Measurements from ENCODE around the gene HHLA2.

The HHLA2 gene

DNA sequence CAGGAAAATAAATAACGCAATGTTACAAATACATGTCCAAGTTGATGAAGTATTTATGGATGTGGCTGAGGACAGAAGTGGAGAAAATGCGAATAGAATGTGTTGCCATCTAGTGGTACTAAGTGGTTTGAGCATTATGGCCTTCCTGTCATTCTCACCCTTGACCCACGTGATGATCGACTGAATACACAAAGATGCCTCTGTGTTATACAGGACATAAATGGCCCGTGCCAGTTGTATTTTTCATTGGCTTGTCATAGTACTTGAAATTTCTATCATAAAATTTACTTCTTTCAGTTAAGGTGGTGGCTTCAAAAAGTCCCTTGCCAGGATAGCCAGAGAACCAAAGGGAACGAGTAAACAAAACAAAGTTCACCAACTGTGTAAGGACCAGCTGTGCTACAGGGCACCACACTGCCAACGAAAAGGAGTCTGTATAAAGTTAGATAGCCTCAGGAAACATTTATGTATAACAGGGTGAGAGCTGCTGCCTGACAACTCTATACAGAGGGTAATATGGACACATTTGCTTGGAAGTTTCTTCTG, 110.4 kb downstream of the HHLA2 start:
- Histone ChIP-seq H3K4me1 (ENCODE audit: control insufficient read depth, insufficient read depth, low read length) (no peaks in the 10 kb centered on the region), H3K27me3 (ENCODE audit: control insufficient read depth, insufficient read depth, low read length) (no peaks in the 10 kb centered on the region), H3K9me3 (ENCODE audit: control insufficient read depth, insufficient read depth, low read length) (no peaks in the 10 kb centered on the region), H3K4me3 (ENCODE audit: low read length) (no peak overlapping the region), H3K36me3 (ENCODE audit: control insufficient read depth, insufficient read depth, low read length) (no peaks in the 10 kb centered on the region), H3K27ac (ENCODE audit: low read length) (no peak overlapping the region)
- no CpG with 5 or more reads among the region's 7 CpGs for WGBS (ENCODE audit: insufficient coverage, insufficient read length)
- DNase-seq (ENCODE audit: low read depth, low spot score), result peak; percentile 11

DNA sequence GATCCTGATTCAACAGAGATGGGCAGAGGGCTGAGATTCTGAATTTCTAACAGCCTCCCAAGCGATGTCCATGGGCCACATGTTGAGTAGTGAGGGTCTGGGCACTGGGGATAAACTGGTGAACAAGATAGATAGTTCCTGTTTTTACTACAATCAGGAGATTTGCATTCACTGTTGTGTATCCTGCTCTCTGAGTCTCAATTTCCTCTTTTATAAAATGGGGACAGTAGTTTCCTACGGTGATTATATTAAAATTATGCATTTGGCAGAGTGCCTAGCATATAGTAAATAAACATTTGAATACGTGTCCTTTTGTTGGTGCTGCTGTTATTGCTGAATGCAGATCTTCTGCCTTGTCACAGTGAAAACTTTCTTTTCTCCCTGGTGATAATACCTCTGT, 111.5 kb downstream of the HHLA2 start:
- H3K36me3 ChIP-seq (ENCODE audit: control insufficient read depth, insufficient read depth, low read length), result no peaks in the 10 kb centered on the region
- H3K27ac ChIP-seq (ENCODE audit: low read length), result no peak overlapping the region
- DNase-seq (ENCODE audit: low read depth, low spot score), result no peak
- H3K9me3 ChIP-seq (ENCODE audit: control insufficient read depth, insufficient read depth, low read length), result no peaks in the 10 kb centered on the region
- H3K4me1 ChIP-seq (ENCODE audit: control insufficient read depth, insufficient read depth, low read length), result no peaks in the 10 kb centered on the region
- no CpG with 5 or more reads among the region's 3 CpGs for WGBS (ENCODE audit: insufficient coverage, insufficient read length)
- H3K4me3 ChIP-seq (ENCODE audit: low read length), result no peak overlapping the region
- no peaks in the 10 kb centered on the region for H3K27me3 ChIP-seq (ENCODE audit: control insufficient read depth, insufficient read depth, low read length)

DNA sequence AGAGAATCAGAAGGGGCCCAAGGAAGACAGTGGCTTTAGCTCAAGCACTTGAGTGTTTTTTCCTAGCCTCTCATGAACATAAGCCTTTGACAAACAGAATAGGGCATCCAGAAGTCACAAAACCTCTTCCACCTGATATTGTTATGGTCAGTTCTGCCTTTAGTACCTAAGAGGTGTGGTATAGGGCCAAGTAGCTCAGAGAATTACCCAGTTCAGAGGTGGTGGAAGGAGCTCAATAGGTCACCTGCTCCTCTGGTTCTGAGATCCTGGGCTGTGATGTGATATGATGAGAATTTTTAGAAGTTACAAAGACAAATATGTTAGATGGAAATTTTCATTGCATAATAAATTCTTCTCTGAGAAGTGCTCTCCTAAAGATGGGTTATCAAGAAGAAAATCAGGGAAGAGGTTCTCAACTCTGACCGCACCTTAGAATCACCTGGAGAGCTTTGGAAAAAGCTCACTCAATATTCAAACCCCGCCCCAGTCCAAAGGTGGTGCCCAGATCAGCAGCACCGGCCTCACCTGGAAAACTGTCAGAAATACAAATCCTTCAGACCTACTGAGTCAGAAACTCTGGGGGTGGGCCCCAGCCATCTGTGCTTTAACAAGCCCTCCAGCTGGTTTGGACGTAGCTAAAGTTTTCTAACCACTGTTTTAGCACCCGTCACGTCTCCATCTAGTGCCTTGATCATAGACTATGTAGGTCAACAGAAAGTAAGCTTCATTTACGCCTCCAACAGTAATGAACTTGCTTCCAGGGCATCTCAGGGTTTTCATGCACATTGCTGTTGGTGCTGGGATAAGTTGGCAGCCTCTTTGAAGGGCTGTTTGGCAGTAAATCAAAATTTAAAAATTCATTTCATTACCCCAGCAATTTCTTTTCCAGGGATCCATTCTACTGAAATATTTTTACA, 112.8 kb downstream of the HHLA2 start:
- Histone ChIP-seq H3K36me3 (ENCODE audit: control insufficient read depth, insufficient read depth, low read length) (no peaks in the 10 kb centered on the region), H3K4me1 (ENCODE audit: control insufficient read depth, insufficient read depth, low read length) (no peaks in the 10 kb centered on the region), H3K27ac (ENCODE audit: low read length) (no peak overlapping the region), H3K9me3 (ENCODE audit: control insufficient read depth, insufficient read depth, low read length) (no peaks in the 10 kb centered on the region), H3K4me3 (ENCODE audit: low read length) (no peak overlapping the region), H3K27me3 (ENCODE audit: control insufficient read depth, insufficient read depth, low read length) (no peaks in the 10 kb centered on the region)
- WGBS (ENCODE audit: insufficient coverage, insufficient read length), result no CpG with 5 or more reads among the region's 7 CpGs
- DNase-seq (ENCODE audit: low read depth, low spot score), result no peak

GRCh38 chr3:108409800-108410178, 113.4 kb downstream of the HHLA2 start:
- H3K36me3 ChIP-seq (ENCODE audit: control insufficient read depth, insufficient read depth, low read length), result no peaks in the 10 kb centered on the region
- H3K27me3 ChIP-seq (ENCODE audit: control insufficient read depth, insufficient read depth, low read length), result no peaks in the 10 kb centered on the region
- DNase-seq (ENCODE audit: low read depth, low spot score), result no peak
- H3K27ac ChIP-seq (ENCODE audit: low read length), result no peak overlapping the region
- WGBS (ENCODE audit: insufficient coverage, insufficient read length), result no CpG with 5 or more reads among the region's 4 CpGs
- no peaks in the 10 kb centered on the region for H3K4me1 ChIP-seq (ENCODE audit: control insufficient read depth, insufficient read depth, low read length)
- no peaks in the 10 kb centered on the region for H3K9me3 ChIP-seq (ENCODE audit: control insufficient read depth, insufficient read depth, low read length)
- H3K4me3 ChIP-seq (ENCODE audit: low read length), result no peak overlapping the region

DNA sequence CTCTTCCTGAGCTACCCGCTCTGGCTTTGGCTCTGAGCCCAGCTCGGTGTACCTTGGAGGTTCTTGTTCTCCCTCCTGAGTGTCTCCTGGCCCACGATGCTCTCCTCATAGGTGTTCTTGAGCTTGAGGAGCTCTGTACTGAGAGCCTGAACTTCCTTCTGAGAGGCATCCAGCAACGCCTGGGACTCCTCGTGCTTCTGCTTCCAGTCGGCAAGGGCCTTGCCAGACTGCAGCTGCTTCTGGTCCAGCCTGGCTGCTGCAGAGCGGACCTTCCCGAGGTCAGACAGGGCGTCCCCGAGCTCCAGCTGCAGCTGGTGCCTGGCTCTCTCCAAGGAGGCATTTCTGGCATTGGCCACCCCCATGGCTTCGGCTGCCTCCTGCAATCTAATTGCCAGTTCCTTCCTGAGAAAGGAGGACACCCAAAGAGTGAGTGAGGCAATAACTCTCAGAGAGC, 114.2 kb downstream of the HHLA2 start:
- Histone ChIP-seq H3K4me1 (ENCODE audit: control insufficient read depth, insufficient read depth, low read length) (no peaks in the 10 kb centered on the region), H3K4me3 (ENCODE audit: low read length) (no peak overlapping the region), H3K27ac (ENCODE audit: low read length) (no peak overlapping the region), H3K9me3 (ENCODE audit: control insufficient read depth, insufficient read depth, low read length) (no peaks in the 10 kb centered on the region), H3K36me3 (ENCODE audit: control insufficient read depth, insufficient read depth, low read length) (no peaks in the 10 kb centered on the region), H3K27me3 (ENCODE audit: control insufficient read depth, insufficient read depth, low read length) (no peaks in the 10 kb centered on the region)
- DNase-seq (ENCODE audit: low read depth, low spot score), result no peak
- WGBS (ENCODE audit: insufficient coverage, insufficient read length), result no CpG with 5 or more reads among the region's 11 CpGs

GRCh38 chr3:108412121-108412750, 115.9 kb downstream of the HHLA2 start:
- WGBS (ENCODE audit: insufficient coverage, insufficient read length), result no CpG with 5 or more reads among the region's 6 CpGs
- Histone ChIP-seq H3K27me3 (ENCODE audit: control insufficient read depth, insufficient read depth, low read length) (no peaks in the 10 kb centered on the region), H3K4me1 (ENCODE audit: control insufficient read depth, insufficient read depth, low read length) (no peaks in the 10 kb centered on the region), H3K9me3 (ENCODE audit: control insufficient read depth, insufficient read depth, low read length) (no peaks in the 10 kb centered on the region), H3K27ac (ENCODE audit: low read length) (no peak overlapping the region), H3K36me3 (ENCODE audit: control insufficient read depth, insufficient read depth, low read length) (no peaks in the 10 kb centered on the region), H3K4me3 (ENCODE audit: low read length) (no peak overlapping the region)
- no peak for DNase-seq (ENCODE audit: low read depth, low spot score)

DNA sequence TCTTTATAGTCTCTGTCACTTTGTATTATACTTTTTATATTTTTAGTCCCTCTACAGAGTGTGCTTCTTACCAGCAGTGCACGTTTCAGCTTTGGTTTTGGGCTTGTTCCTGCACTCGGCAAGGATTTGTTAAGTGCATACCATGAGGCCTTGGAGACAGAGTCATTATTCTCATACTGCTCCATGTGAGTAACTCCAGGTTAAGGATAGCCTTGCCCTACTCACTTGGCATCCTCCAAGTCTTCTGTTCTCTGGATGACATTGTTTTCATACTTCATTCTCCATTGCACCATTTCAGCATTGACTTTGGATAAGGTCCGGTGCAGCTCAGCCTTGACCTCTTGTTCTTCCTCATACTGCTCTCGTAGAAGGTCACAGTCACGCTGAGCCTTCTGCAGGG, 117.7 kb downstream of the HHLA2 start:
- no CpG with 5 or more reads among the region's 5 CpGs for WGBS (ENCODE audit: insufficient coverage, insufficient read length)
- H3K9me3 ChIP-seq (ENCODE audit: control insufficient read depth, insufficient read depth, low read length), result no peaks in the 10 kb centered on the region
- DNase-seq (ENCODE audit: low read depth, low spot score), result no peak
- H3K27ac ChIP-seq (ENCODE audit: low read length), result no peak overlapping the region
- H3K27me3 ChIP-seq (ENCODE audit: control insufficient read depth, insufficient read depth, low read length), result no peaks in the 10 kb centered on the region
- no peaks in the 10 kb centered on the region for H3K36me3 ChIP-seq (ENCODE audit: control insufficient read depth, insufficient read depth, low read length)
- no peak overlapping the region for H3K4me3 ChIP-seq (ENCODE audit: low read length)
- H3K4me1 ChIP-seq (ENCODE audit: control insufficient read depth, insufficient read depth, low read length), result no peaks in the 10 kb centered on the region

GRCh38 chr3:108415661-108416060, 119.3 kb downstream of the HHLA2 start:
- no peak for DNase-seq (ENCODE audit: low read depth, low spot score)
- no peaks in the 10 kb centered on the region for H3K4me1 ChIP-seq (ENCODE audit: control insufficient read depth, insufficient read depth, low read length)
- no CpG with 5 or more reads among the region's 3 CpGs for WGBS (ENCODE audit: insufficient coverage, insufficient read length)

GRCh38 chr3:108416111-108416869, 119.9 kb downstream of the HHLA2 start:
- no peaks in the 10 kb centered on the region for H3K9me3 ChIP-seq (ENCODE audit: control insufficient read depth, insufficient read depth, low read length)
- H3K27me3 ChIP-seq (ENCODE audit: control insufficient read depth, insufficient read depth, low read length), result no peaks in the 10 kb centered on the region
- no peaks in the 10 kb centered on the region for H3K4me1 ChIP-seq (ENCODE audit: control insufficient read depth, insufficient read depth, low read length)
- no peak overlapping the region for H3K27ac ChIP-seq (ENCODE audit: low read length)
- no peak overlapping the region for H3K4me3 ChIP-seq (ENCODE audit: low read length)
- no peak for DNase-seq (ENCODE audit: low read depth, low spot score)
- no peaks in the 10 kb centered on the region for H3K36me3 ChIP-seq (ENCODE audit: control insufficient read depth, insufficient read depth, low read length)
- no CpG with 5 or more reads among the region's 4 CpGs for WGBS (ENCODE audit: insufficient coverage, insufficient read length)

More at GRCh38 chr3:108415661-108416060, 119.3 kb downstream of the HHLA2 start:
- H3K27ac ChIP-seq (ENCODE audit: low read length), result no peak overlapping the region
- no peaks in the 10 kb centered on the region for H3K36me3 ChIP-seq (ENCODE audit: control insufficient read depth, insufficient read depth, low read length)
- no peaks in the 10 kb centered on the region for H3K27me3 ChIP-seq (ENCODE audit: control insufficient read depth, insufficient read depth, low read length)
- no peaks in the 10 kb centered on the region for H3K9me3 ChIP-seq (ENCODE audit: control insufficient read depth, insufficient read depth, low read length)
- no peak overlapping the region for H3K4me3 ChIP-seq (ENCODE audit: low read length)

GRCh38 chr3:108420926-108421325, 124.6 kb downstream of the HHLA2 start:
- DNase-seq (ENCODE audit: low read depth, low spot score), result no peak

More at GRCh38 chr3:108420926-108421325, 124.6 kb downstream of the HHLA2 start:
- no peaks in the 10 kb centered on the region for H3K4me1 ChIP-seq (ENCODE audit: control insufficient read depth, insufficient read depth, low read length)
- no peak overlapping the region for H3K4me3 ChIP-seq (ENCODE audit: low read length)
- WGBS (ENCODE audit: insufficient coverage, insufficient read length), result no CpG with 5 or more reads among the region's 2 CpGs
- H3K27ac ChIP-seq (ENCODE audit: low read length), result no peak overlapping the region
- no peaks in the 10 kb centered on the region for H3K27me3 ChIP-seq (ENCODE audit: control insufficient read depth, insufficient read depth, low read length)
- no peaks in the 10 kb centered on the region for H3K9me3 ChIP-seq (ENCODE audit: control insufficient read depth, insufficient read depth, low read length)
- no peaks in the 10 kb centered on the region for H3K36me3 ChIP-seq (ENCODE audit: control insufficient read depth, insufficient read depth, low read length)
